B cell (primary cell): ENCODE measurements around the gene SP7. TPM values are rescaled to one million over a fixed set of nuclear protein-coding genes. Genes with fewer than 3 reads are reported as not detected.
"Not testable (repeated sequence)": the region's sequence is repeated elsewhere in the genome, so short reads cannot be mapped to it uniquely, and the experiment has no call there.

ENCODE experiments used
- ATAC-seq: fragments of 200-7000 bp; cut with Tn5 transposase; one replicate; pipeline ENCODE4 v1.10.0; 2021; ENCODE audit warnings: low read depth, mild to moderate bottlenecking, moderate number of reproducible peaks, moderate library complexity
- CTCF ChIA-PET: fragments of 350-600 bp; sonication (Branson Sonifier 250); formaldehyde crosslinking; loops from one replicate; lab custom pipeline; 2021; ENCODE audit warnings: antibody characterized with exemption, inconsistent platforms; lab: Charles Lee
- POLR2A ChIA-PET: fragments of 350-600 bp; sonication (Branson Sonifier 250); formaldehyde crosslinking; loops from one replicate; lab custom pipeline; 2021; ENCODE audit warnings: antibody characterized with exemption; lab: Charles Lee
- DNase-seq: peaks from one replicate; pipeline ENCODE4 v3.0.0; 2013
- H2AFZ ChIP-seq: 2 replicates; pipeline ENCODE4 v1.6.1; 2012; ENCODE audit warnings: mild to moderate bottlenecking, low read depth, low read length; ENCODE audit not compliant: insufficient read depth, poor library complexity, severe bottlenecking
- H3K27ac ChIP-seq, 2 donors: 1 replicate in 1 of 2; 2 replicates in 1 of 2; pipeline ENCODE4 v1.5.1; 2012 to 2013; ENCODE audit warnings: low read length in 2 of 2, mild to moderate bottlenecking in 2 of 2, moderate library complexity in 1 of 2
- H3K27me3 ChIP-seq, 4 experiments: fragments of 200-600 bp in 1 of 4; sonication (generic) in 1 of 4; replicated peaks in 1 of 4; 1 replicate in 2 of 4; 2 replicates in 2 of 4; pipeline versions ENCODE4 v1.6.1 to v1.7.0; 2013 to 2016; ENCODE audit warnings: low read length in 3 of 4, mild to moderate bottlenecking in 2 of 4, mixed read lengths in 1 of 4, moderate library complexity in 1 of 4; ENCODE audit not compliant: insufficient read depth in 4 of 4, control insufficient read depth in 3 of 4; ENCODE audit errors: control extremely low read depth in 1 of 4
- H3K36me3 ChIP-seq, 2 experiments: replicated peaks in 1 of 2; 1 replicate in 1 of 2; 2 replicates in 1 of 2; pipeline versions ENCODE4 v1.6.1 to v1.7.1; 2013; ENCODE audit warnings: low read length in 1 of 2; ENCODE audit not compliant: insufficient read depth in 2 of 2, control insufficient read depth in 1 of 2; ENCODE audit errors: control extremely low read depth in 1 of 2, extremely low read depth in 1 of 2
- H3K4me1 ChIP-seq, 2 donors: fragments of 200-600 bp in 1 of 2; sonication (generic) in 1 of 2; 1 replicate in 1 of 2; 2 replicates in 1 of 2; pipeline versions ENCODE4 v1.5.1 to v1.6.1; 2013 to 2017; ENCODE audit warnings: low read length in 2 of 2; ENCODE audit not compliant: control insufficient read depth in 2 of 2, insufficient read depth in 2 of 2
- H3K4me2 ChIP-seq: replicated peaks from 2 replicates; pipeline ENCODE3; 2012; ENCODE audit warnings: mild to moderate bottlenecking, low read depth, low read length; ENCODE audit not compliant: poor library complexity, severe bottlenecking
- H3K4me3 ChIP-seq, 5 experiments: fragments of 200-600 bp in 1 of 5; sonication (generic) in 1 of 5; 1 replicate in 3 of 5; 2 replicates in 2 of 5; pipeline versions ENCODE4 v1.5.1 to v1.7.0; 2011 to 2016; ENCODE audit warnings: low read length in 4 of 5, mild to moderate bottlenecking in 4 of 5, low read depth in 2 of 5, control low read depth in 1 of 5, moderate library complexity in 1 of 5; ENCODE audit not compliant: insufficient read depth in 1 of 5; ENCODE audit errors: control extremely low read depth in 1 of 5, extremely low read depth in 1 of 5
- H3K79me2 ChIP-seq: fragments of 200-600 bp; sonication (generic); one replicate; pipeline ENCODE4 v1.6.0; 2016; ENCODE audit warnings: low read length; ENCODE audit not compliant: control insufficient read depth, insufficient read depth
- H3K9ac ChIP-seq: fragments of 200-600 bp; sonication (generic); 2 replicates; pipeline ENCODE4 v1.6.1; 2017; ENCODE audit warnings: mild to moderate bottlenecking, low read length, moderate library complexity
- H3K9me3 ChIP-seq, 3 donors: one replicate each; pipeline versions ENCODE4 v1.6.1 to v1.7.1; 2013; ENCODE audit warnings: low read length in 2 of 3; ENCODE audit not compliant: control insufficient read depth in 2 of 3, insufficient read depth in 1 of 3; ENCODE audit errors: control extremely low read depth in 1 of 3
- H4K20me1 ChIP-seq: 2 replicates; pipeline ENCODE4 v1.6.0; 2012; ENCODE audit warnings: mild to moderate bottlenecking, low read length; ENCODE audit not compliant: insufficient read depth, control insufficient read depth, poor library complexity, severe bottlenecking
- H3K27ac Mint-ChIP-seq: one replicate; pipeline ENCODE4 v1.8.0; 2021; ENCODE audit warnings: mixed read lengths
- H3K27me3 Mint-ChIP-seq: one replicate; pipeline ENCODE4 v1.8.0; 2021; ENCODE audit warnings: mixed read lengths
- H3K4me1 Mint-ChIP-seq: one replicate; pipeline ENCODE4 v1.8.0; 2021; ENCODE audit warnings: mixed read lengths
- H3K4me3 Mint-ChIP-seq: one replicate; pipeline ENCODE4 v1.8.0; 2021; ENCODE audit warnings: mixed read lengths
- H3K9me3 Mint-ChIP-seq: one replicate; pipeline ENCODE4 v1.8.0; 2022; ENCODE audit warnings: mixed read lengths; ENCODE audit not compliant: insufficient read depth
- EZH2 ChIP-seq: IDR thresholded peaks from 2 replicates; pipeline ENCODE4 v1.6.1; 2012; ENCODE audit warnings: borderline replicate concordance, low read depth, mild to moderate bottlenecking, moderate library complexity, low read length; ENCODE audit not compliant: insufficient read depth, poor library complexity, severe bottlenecking
- WGBS: methylation state at CpG from one replicate; pipeline ENCODE4 v1.1.5; 2013; ENCODE audit warnings: missing lambda C conversion rate; ENCODE audit not compliant: insufficient coverage; 5-methylcytosine and 5-hydroxymethylcytosine counted together
- intact Hi-C: fragments of 100-400 bp; cut with micrococcal nuclease; formaldehyde crosslinking; loops from one replicate; pipeline ENCODE4 v1.10.0; 2022
- polyA plus RNA-seq: library from polyadenylated mRNA; depleted of rRNA; stranded (reverse); fragments of >200 nt; gene quantifications from 2 replicates; pipeline ENCODE4 v1.2.3, GENCODE V29; 2012
- total RNA-seq, 2 donors: library from RNA; stranded (reverse); fragments of 120-200 nt in 1 of 2; gene quantifications; 1 replicate in 1 of 2; 2 replicates in 1 of 2; pipeline versions ENCODE4 v1.2.3 to v1.2.4, GENCODE V29; 2013 to 2022
- TF ChIP-seq, protein P1 (sequence below): fragments of 200-600 bp; IDR thresholded peaks from one replicate; pipeline ENCODE4 v1.8.0; 2022; ENCODE audit warnings: antibody characterized with exemption, mild to moderate bottlenecking

Gene SP7
- total and polyA plus RNA-seq, 2 donors (not counting 1 experiment from before 2014, with no cell fraction given): 0.34 TPM; not detected in 1

DNA sequence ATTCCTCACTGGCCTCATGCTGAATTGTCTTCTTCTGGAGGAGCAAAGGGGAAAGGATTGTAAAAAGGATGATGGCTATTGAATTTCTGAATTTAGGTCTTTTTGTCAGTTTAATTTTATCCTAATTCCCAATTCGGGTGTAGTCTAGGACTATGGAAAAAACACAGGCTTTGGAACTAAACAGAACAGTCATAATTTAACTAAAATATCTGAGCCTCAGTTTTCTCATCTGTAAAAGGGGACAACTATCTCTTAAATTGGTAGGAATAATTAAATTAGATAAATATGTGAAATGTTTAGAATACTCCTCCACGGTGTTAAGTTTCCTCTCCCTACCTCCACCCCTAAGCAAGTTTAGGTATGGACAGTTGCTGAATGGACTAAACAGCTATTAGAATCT is 40.6 kb upstream of the SP7 start:
- Histone ChIP-seq H3K27ac (no peak overlapping the region), H2AFZ (no peak overlapping the region), H3K4me3 (no peak overlapping the region), H3K9me3 (no peaks in the 10 kb centered on the region), H3K79me2 (peaks cover 11% of the 10 kb centered on the region), H3K9ac (no peak overlapping the region), H3K4me1 (peaks cover 25 to 32% of the 10 kb centered on the region in 2 donors), H3K36me3 (peaks cover 0 to 2% of the 10 kb centered on the region in 2 experiments), H4K20me1 (peaks cover 10% of the 10 kb centered on the region), H3K27me3 (no peaks in the 10 kb centered on the region), H3K4me2 (no peak overlapping the region)
- Mint-ChIP-seq H3K27me3 (no peaks in the 10 kb centered on the region), H3K4me1 (peaks cover 19% of the 10 kb centered on the region), H3K9me3 (no peaks in the 10 kb centered on the region), H3K4me3 (no peak overlapping the region), H3K27ac (peak overlapping the region; percentile 17)
- WGBS: no CpG with 5 or more reads among the region's 2 CpGs
- intact Hi-C loops: no loop called here
- no peak for DNase-seq
- POLR2A ChIA-PET: interaction anchor here (0.6 kb wide), 1 partner anchor 10 kb away, joined by 6 read pairs; no protein-coding TSS in a partner anchor
- TF ChIP-seq EZH2: no peak
- TF ChIP-seq, protein P1, sequence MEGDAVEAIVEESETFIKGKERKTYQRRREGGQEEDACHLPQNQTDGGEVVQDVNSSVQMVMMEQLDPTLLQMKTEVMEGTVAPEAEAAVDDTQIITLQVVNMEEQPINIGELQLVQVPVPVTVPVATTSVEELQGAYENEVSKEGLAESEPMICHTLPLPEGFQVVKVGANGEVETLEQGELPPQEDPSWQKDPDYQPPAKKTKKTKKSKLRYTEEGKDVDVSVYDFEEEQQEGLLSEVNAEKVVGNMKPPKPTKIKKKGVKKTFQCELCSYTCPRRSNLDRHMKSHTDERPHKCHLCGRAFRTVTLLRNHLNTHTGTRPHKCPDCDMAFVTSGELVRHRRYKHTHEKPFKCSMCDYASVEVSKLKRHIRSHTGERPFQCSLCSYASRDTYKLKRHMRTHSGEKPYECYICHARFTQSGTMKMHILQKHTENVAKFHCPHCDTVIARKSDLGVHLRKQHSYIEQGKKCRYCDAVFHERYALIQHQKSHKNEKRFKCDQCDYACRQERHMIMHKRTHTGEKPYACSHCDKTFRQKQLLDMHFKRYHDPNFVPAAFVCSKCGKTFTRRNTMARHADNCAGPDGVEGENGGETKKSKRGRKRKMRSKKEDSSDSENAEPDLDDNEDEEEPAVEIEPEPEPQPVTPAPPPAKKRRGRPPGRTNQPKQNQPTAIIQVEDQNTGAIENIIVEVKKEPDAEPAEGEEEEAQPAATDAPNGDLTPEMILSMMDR: no peak
- CTCF ChIA-PET: interaction anchor here (1.4 to 7.9 kb wide), 2 partner anchors 23 to 44 kb away, joined by 4 to 132 read pairs; no protein-coding TSS in a partner anchor
- no peak for ATAC-seq

DNA sequence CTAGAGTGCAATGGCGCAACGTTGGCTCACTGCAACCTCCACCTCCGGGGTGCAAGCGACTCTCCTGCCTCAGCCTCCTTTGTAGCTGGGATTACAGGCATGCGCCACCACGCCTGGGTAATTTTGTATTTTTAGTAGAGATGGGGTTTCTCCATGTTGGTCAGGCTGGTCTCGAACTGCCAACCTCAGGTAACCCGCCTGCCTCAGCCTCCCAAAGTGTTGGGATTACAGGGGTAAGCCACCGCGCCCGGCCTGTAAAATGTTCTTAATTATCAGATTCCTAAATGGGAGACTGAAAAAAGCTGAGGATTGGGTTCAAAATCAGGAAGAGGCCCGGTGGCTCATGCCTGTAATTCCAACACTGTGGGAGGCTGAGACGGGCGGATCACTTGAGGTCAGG is 38.1 kb upstream of the SP7 start:
- DNase-seq, H3K27me3 Mint-ChIP-seq, intact Hi-C loops, ATAC-seq, H3K4me2 ChIP-seq, H3K27me3 ChIP-seq, H2AFZ ChIP-seq, H3K9me3 ChIP-seq, H3K79me2 ChIP-seq, H3K9ac ChIP-seq, H3K27ac ChIP-seq, H3K36me3 ChIP-seq, H4K20me1 ChIP-seq, H3K4me3 ChIP-seq, H3K4me3 Mint-ChIP-seq, H3K9me3 Mint-ChIP-seq: not testable (repeated sequence)
- H3K4me1 Mint-ChIP-seq: peaks cover 21% of the 10 kb centered on the region
- H3K27ac Mint-ChIP-seq: peak overlapping the region; percentile 8
- ChIA-PET POLR2A (interaction anchor here (0.9 kb wide), 2 partner anchors 50 to 295 kb away, joined by 3 to 6 read pairs; partner anchors contain the start of gene SPRYD3), CTCF (interaction anchor here (1.4 to 2.0 kb wide), 3 partner anchors 9 to 47 kb away, joined by 4 to 5 read pairs (median 4); no protein-coding TSS in a partner anchor)
- H3K4me1 ChIP-seq: peaks cover 23 to 36% of the 10 kb centered on the region in 2 donors
- WGBS: 92% methylated on average over 12 of the region's 14 CpGs

DNA sequence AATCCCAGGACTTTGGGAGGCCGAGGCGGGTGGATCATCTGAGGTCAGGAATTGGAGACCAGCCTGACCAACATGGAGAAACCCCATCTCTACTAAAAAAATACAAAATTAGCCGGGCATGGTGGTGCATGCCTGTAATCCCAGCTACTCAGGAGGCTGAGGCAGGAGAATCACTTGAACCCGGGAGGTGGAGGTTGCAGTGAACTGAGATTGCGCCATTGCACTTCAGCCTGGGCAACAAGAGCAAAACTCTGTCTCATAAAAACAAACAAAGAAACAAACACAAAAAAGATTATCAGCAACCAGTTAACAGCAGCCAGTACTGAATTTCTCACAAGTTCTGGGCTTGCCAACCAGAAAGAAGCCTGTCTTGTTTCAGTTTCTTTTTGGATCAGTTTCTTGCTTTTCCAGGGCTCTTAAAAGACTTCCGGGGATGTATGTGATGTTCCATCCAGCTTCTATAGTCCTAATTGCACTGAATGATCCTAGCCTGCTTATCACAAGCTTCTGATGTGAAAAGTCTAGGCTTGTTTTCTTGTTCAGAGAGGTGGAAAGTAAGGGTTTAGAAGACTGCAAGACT is 37.5 kb upstream of the SP7 start:
- H2AFZ ChIP-seq, H3K9me3 ChIP-seq, H3K4me3 ChIP-seq, H3K27me3 ChIP-seq, H3K36me3 ChIP-seq, H3K9me3 Mint-ChIP-seq, H3K27me3 Mint-ChIP-seq, H3K4me2 ChIP-seq, H4K20me1 ChIP-seq, H3K9ac ChIP-seq, H3K79me2 ChIP-seq, H3K4me3 Mint-ChIP-seq, ATAC-seq, intact Hi-C loops, H3K27ac ChIP-seq, DNase-seq: not testable (repeated sequence)
- Mint-ChIP-seq H3K27ac (peak overlapping the region; percentile 8), H3K4me1 (peaks cover 21% of the 10 kb centered on the region)
- WGBS: no CpG with 5 or more reads among the region's 6 CpGs
- ChIA-PET POLR2A (interaction anchor here (0.9 kb wide), 1 partner anchor 50 kb away, joined by 3 read pairs; no protein-coding TSS in a partner anchor), CTCF (interaction anchor here (0.7 to 1.5 kb wide), 3 partner anchors 10 to 176 kb away, joined by 4 to 5 read pairs (median 5); no protein-coding TSS in a partner anchor)
- peaks cover 19 to 30% of the 10 kb centered on the region in 2 donors for H3K4me1 ChIP-seq
